Cardiac muscle cell (in vitro differentiated cells and primary cell): ENCODE data around the gene SHROOM1. TPM values are rescaled to one million over a fixed set of nuclear protein-coding genes. Genes with fewer than 3 reads are reported as not detected.

Experiments
- DNase-seq, 2 donors: peaks; one replicate each; pipeline versions ENCODE4 v3.0.0 to v3.0.0-alpha.2; 2010 to 2017; ENCODE audit warnings: low read depth in 1 of 2, low spot score in 1 of 2
- H3K27ac ChIP-seq: fragments of 200-600 bp; sonication (generic); 2 replicates; pipeline ENCODE4 v1.5.1; 2016
- H3K27me3 ChIP-seq: fragments of 200-600 bp; sonication (generic); 2 replicates; pipeline ENCODE4 v1.6.0; 2016; ENCODE audit warnings: control low read depth
- H3K36me3 ChIP-seq: fragments of 200-600 bp; sonication (generic); 2 replicates; pipeline ENCODE4 v1.5.1; 2016; ENCODE audit warnings: control low read depth
- H3K4me1 ChIP-seq: fragments of 200-600 bp; sonication (generic); 2 replicates; pipeline ENCODE4 v1.8.1; 2017; ENCODE audit warnings: low read depth, mild to moderate bottlenecking, mixed run types
- H3K4me3 ChIP-seq: fragments of 200-600 bp; sonication (generic); 2 replicates; pipeline ENCODE4 v1.5.1; 2016; ENCODE audit warnings: mild to moderate bottlenecking
- H3K9me3 ChIP-seq: fragments of 200-600 bp; sonication (generic); 2 replicates; pipeline ENCODE4 v1.5.1; 2017; ENCODE audit warnings: low read depth, mild to moderate bottlenecking, control low read depth
- CTCF ChIP-seq: IDR thresholded peaks from 2 replicates; pipeline ENCODE4 v1.5.1; 2012; ENCODE audit warnings: low read depth, mild to moderate bottlenecking, low read length
- polyA plus RNA-seq: library from polyadenylated mRNA; unstranded; fragments of >200 nt; fragmentation: Nextera tagmentation; extraction: Ambion mirVana; gene quantifications from 2 replicates; pipeline ENCODE4 v1.2.1, GENCODE V29; 2016
- total RNA-seq: library from RNA; depleted of rRNA; stranded (reverse); fragments of >200 nt; gene quantifications from 2 replicates; pipeline ENCODE4 v1.2.3, GENCODE V29; 2016

Gene SHROOM1
- total and polyA plus RNA-seq, 2 experiments from 2014 or later, result 9.8 to 13.3 TPM

DNA sequence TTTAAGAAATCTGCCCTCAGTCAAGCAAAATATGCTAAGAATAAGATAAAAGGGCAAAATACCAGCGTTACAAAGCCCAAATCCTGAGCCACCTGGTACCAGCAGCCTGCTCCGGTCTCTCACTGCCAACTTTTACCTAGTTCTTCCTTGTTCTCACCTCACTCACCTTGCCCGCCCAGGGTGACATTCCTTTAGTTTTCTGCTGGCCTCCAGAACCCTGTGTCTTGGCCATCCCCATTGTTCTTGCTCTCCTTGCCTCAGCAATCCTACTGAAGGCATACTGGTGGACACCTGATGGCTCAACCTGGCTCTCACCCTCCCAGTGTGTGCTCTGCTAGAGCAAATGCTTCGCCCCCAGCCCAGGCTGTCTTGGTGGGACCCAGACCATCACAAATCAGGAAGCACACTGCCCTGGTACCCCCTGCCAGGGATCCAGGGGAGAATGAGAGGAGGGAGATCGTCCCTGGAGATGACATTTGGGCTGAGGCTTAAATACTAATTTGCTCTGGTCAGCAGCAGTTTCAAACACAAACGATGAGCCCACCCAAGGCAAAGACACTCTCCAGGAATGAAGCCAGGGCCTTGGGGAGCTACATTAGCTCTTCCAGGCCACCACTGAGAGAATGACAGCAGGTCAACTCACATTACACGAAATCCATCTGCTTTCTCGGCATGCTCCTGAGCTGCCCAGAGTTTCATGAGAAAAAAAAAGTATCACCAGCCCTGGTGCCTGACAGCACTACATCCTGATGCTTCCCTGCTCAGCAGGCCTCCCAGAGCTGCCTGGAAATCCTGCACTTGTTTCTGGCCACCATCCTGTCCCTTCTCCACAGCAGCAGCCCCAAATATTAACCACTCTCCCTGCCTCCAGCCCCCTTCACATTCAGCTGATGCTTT is 41.2 kb downstream of the SHROOM1 start:
- DNase-seq, result no peak
- Histone ChIP-seq H3K4me1 (peaks cover 11% of the 10 kb centered on the region), H3K4me3 (no peak overlapping the region), H3K27me3 (no peaks in the 10 kb centered on the region), H3K9me3 (no peaks in the 10 kb centered on the region), H3K36me3 (no peaks in the 10 kb centered on the region), H3K27ac (no peak overlapping the region)
- TF ChIP-seq CTCF, result no peak

- Histone ChIP-seq H3K4me3 (no peak overlapping the region), H3K4me1 (peaks cover 11% of the 10 kb centered on the region), H3K27me3 (no peaks in the 10 kb centered on the region), H3K9me3 (no peaks in the 10 kb centered on the region), H3K27ac (no peak overlapping the region), H3K36me3 (no peaks in the 10 kb centered on the region)
- TF ChIP-seq CTCF, result no peak
- DNase-seq, result no peak
Measured at GRCh38 chr5:132788508-132788907, 41.9 kb downstream of the SHROOM1 start.

DNA sequence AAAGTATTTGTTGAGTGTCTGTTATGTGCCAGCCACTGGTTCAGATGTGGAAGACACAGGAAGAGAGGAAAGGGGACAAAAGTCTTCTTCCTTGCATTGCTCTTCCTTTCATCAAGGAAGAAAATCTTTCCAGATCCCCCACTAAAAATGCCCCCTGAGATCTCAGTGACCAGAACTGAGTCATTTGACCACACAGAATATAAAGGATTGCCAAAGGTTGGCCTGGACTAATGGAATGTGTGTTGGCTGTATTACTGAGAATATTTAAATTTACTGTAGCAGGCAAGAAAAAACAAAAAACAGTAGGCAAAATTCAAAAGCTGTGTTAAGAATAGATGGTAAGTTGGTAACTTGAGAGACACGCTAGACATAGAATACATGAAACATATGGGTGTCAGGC is 43.4 kb downstream of the SHROOM1 start:
- H3K4me1 ChIP-seq, result peaks cover 11% of the 10 kb centered on the region
- H3K27ac ChIP-seq, result no peak overlapping the region
- peaks cover 8% of the 10 kb centered on the region for H3K27me3 ChIP-seq
- H3K4me3 ChIP-seq, result no peak overlapping the region
- no peaks in the 10 kb centered on the region for H3K9me3 ChIP-seq
- peak in 1 of 2 donors; percentile 45 for DNase-seq
- H3K36me3 ChIP-seq, result no peaks in the 10 kb centered on the region
- TF ChIP-seq CTCF, result no peak

DNA sequence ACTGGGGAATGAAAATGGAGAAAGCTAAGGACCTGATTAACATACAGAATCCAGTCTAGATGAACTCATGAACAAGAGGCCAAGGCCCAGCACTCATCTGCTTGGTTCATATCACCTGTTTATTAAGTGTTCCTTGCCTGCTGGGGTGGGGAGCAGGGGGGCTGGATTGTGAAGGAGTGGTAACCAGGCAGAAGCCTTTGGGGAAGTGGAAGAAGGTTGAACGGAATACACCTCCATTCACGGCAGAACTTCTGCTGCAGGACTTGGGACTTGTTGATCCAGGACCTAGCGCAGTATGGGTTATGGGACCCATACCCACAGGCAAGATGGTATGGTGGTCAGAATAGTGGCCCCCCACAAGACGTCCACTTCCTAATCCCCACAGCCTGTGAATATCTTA is 44.6 kb downstream of the SHROOM1 start:
- peaks cover 18% of the 10 kb centered on the region for H3K27me3 ChIP-seq
- no peak for DNase-seq
- peak overlapping the region; percentile 55 for H3K27ac ChIP-seq
- H3K9me3 ChIP-seq, result no peaks in the 10 kb centered on the region
- H3K4me1 ChIP-seq, result peaks cover 11% of the 10 kb centered on the region
- H3K36me3 ChIP-seq, result no peaks in the 10 kb centered on the region
- no peak overlapping the region for H3K4me3 ChIP-seq
- no peak for TF ChIP-seq CTCF

GRCh38 chr5:132785365-132785764 is 45.1 kb downstream of the SHROOM1 start:
- peak in 1 of 2 donors; percentile 20 for DNase-seq
- H3K36me3 ChIP-seq, result no peaks in the 10 kb centered on the region

More at GRCh38 chr5:132785365-132785764, 45.1 kb downstream of the SHROOM1 start:
- TF ChIP-seq CTCF, result no peak
- Histone ChIP-seq H3K27me3 (peaks cover 23% of the 10 kb centered on the region), H3K27ac (peak overlapping the region; percentile 55), H3K4me1 (peaks cover 11% of the 10 kb centered on the region), H3K4me3 (no peak overlapping the region), H3K9me3 (no peaks in the 10 kb centered on the region)
